Esophagus muscularis mucosa (tissue), 3 donors: Measurements from ENCODE around the gene SPPL2C.

ENCODE experiments used
- CTCF ChIP-seq, 3 experiments: fragments of 200-600 bp in 2 of 3; fragments of 450-650 bp in 1 of 3; sonication (generic) in 2 of 3; IDR thresholded peaks; one replicate each; pipeline ENCODE4 v1.5.1; 2017 to 2019; ENCODE audit warnings: antibody characterized with exemption in 3 of 3, mild to moderate bottlenecking in 2 of 3, moderate library complexity in 1 of 3
- POLR2A ChIP-seq: fragments of 450-650 bp; IDR thresholded peaks from one replicate; pipeline ENCODE4 v1.6.1; 2017; ENCODE audit warnings: antibody characterized with exemption, moderate library complexity, mild to moderate bottlenecking, low read depth

GRCh38 chr17:45850468-45850867 is 5.8 kb downstream of the SPPL2C start:
- no peak for TF ChIP-seq CTCF (IDR thresholded peaks at IDR 0.05)
- no peak for TF ChIP-seq POLR2A
